H1 (cell line): Measurements from ENCODE around the gene SHANK2. TPM values are rescaled to one million over a fixed set of nuclear protein-coding genes. Genes with fewer than 3 reads are reported as not detected.

Experiments used
- CTCF ChIA-PET: fragments of 300-600 bp; sonication (Branson Sonifier 250); formaldehyde crosslinking; loops from one replicate; lab custom pipeline; 2021; ENCODE audit not compliant: partially characterized antibody; lab: Charles Lee
- POLR2A ChIA-PET: fragments of 300-600 bp; sonication (Branson Sonifier 250); formaldehyde crosslinking; loops from one replicate; lab custom pipeline; 2021; ENCODE audit warnings: inconsistent platforms; ENCODE audit not compliant: partially characterized antibody; lab: Charles Lee
- DNase-seq, 2 experiments: peaks; one replicate each; pipeline versions ENCODE4 v3.0.0 to v3.0.0-alpha.2; 2010 to 2022; ENCODE audit warnings: low spot score in 2 of 2, low read depth in 1 of 2, mixed read lengths in 1 of 2
- FAIRE-seq: peaks from 2 replicates; lab custom pipeline; 2011; peaks lifted over from hg19 to GRCh38; lab: Jason Lieb, UNC
- H2AFZ ChIP-seq: 2 replicates; pipeline ENCODE4 v1.8.1; 2012; ENCODE audit warnings: low read length, inconsistent platforms
- H2AK5ac ChIP-seq: 2 replicates; pipeline ENCODE4 v1.6.1; 2013; ENCODE audit warnings: low read depth, low read length
- H2BK120ac ChIP-seq: replicated peaks from 2 replicates; pipeline ENCODE3; 2013; ENCODE audit warnings: low read depth, low read length, inconsistent platforms
- H2BK12ac ChIP-seq: 2 replicates; pipeline ENCODE4 v1.6.1; 2013; ENCODE audit warnings: low read depth, low read length
- H2BK15ac ChIP-seq: 2 replicates; pipeline ENCODE4 v1.6.1; 2013; ENCODE audit warnings: low read length
- H2BK20ac ChIP-seq: 2 replicates; pipeline ENCODE4 v1.6.1; 2013; ENCODE audit warnings: low read length
- H2BK5ac ChIP-seq: 2 replicates; pipeline ENCODE4 v1.6.1; 2013; ENCODE audit warnings: low read depth, low read length
- H3K14ac ChIP-seq: 2 replicates; pipeline ENCODE4 v1.6.1; 2013; ENCODE audit warnings: inconsistent platforms; ENCODE audit not compliant: insufficient read length
- H3K18ac ChIP-seq: 2 replicates; pipeline ENCODE4 v1.6.1; 2013; ENCODE audit warnings: low read length; ENCODE audit errors: extremely low read depth
- H3K23ac ChIP-seq: 2 replicates; pipeline ENCODE4 v1.6.1; 2013; ENCODE audit warnings: inconsistent platforms; ENCODE audit not compliant: insufficient read length
- H3K23me2 ChIP-seq: 2 replicates; pipeline ENCODE4 v1.6.1; 2013; ENCODE audit warnings: low read depth, low read length
- H3K27ac ChIP-seq: 2 replicates; pipeline ENCODE4 v1.6.1; 2011; ENCODE audit warnings: low read depth, low read length, inconsistent platforms
- H3K27me3 ChIP-seq, 4 experiments: replicated peaks in 1 of 4; 1 replicate in 1 of 4; 2 replicates in 3 of 4; pipeline versions ENCODE4 v1.6.1 to v1.8.1; 2011 to 2013; ENCODE audit warnings: low read length in 3 of 4, mild to moderate bottlenecking in 3 of 4, inconsistent platforms in 2 of 4, mixed read lengths in 2 of 4, moderate library complexity in 1 of 4; ENCODE audit not compliant: control insufficient read depth in 3 of 4, insufficient read depth in 3 of 4; ENCODE audit errors: extremely low read depth in 1 of 4
- H3K36me3 ChIP-seq, 4 experiments: 2 replicates each; pipeline versions ENCODE4 v1.6.1 to v1.8.1; 2011 to 2013; ENCODE audit warnings: mild to moderate bottlenecking in 4 of 4, low read length in 3 of 4, moderate library complexity in 2 of 4, control low read depth in 1 of 4, inconsistent platforms in 1 of 4; ENCODE audit not compliant: insufficient read depth in 4 of 4, control insufficient read depth in 2 of 4
- H3K4ac ChIP-seq: replicated peaks from 2 replicates; pipeline ENCODE3; 2013; ENCODE audit warnings: low read length, low read depth, mixed read lengths, inconsistent platforms; ENCODE audit not compliant: insufficient read length
- H3K4me1 ChIP-seq, 4 experiments: replicated peaks in 1 of 4; 1 replicate in 1 of 4; 2 replicates in 3 of 4; pipeline versions ENCODE4 v1.6.1 to v1.8.1; 2011 to 2013; ENCODE audit warnings: low read length in 3 of 4, inconsistent platforms in 2 of 4, mixed read lengths in 1 of 4; ENCODE audit not compliant: insufficient read depth in 4 of 4, control insufficient read depth in 3 of 4
- H3K4me2 ChIP-seq, 2 experiments: 2 replicates each; pipeline versions ENCODE4 v1.6.1 to v1.8.1; 2011 to 2013; ENCODE audit warnings: low read depth in 2 of 2, low read length in 2 of 2, control low read depth in 1 of 2, inconsistent platforms in 1 of 2, mild to moderate bottlenecking in 1 of 2; ENCODE audit not compliant: insufficient read depth in 1 of 2
- H3K4me3 ChIP-seq, 4 experiments: fragments of 200-600, 300-600 bp in 1 of 4; sonication (generic), shearing (Covaris generic), sonication (Bioruptor Twin) in 1 of 4; 2 replicates each; pipeline versions ENCODE4 v1.5.1 to v1.8.1; 2011 to 2016; ENCODE audit warnings: low read length in 4 of 4, low read depth in 3 of 4, control low read depth in 2 of 4, inconsistent platforms in 2 of 4, mild to moderate bottlenecking in 2 of 4, mixed read lengths in 1 of 4, moderate library complexity in 1 of 4; ENCODE audit not compliant: insufficient read depth in 2 of 4; ENCODE audit errors: extremely low read depth in 1 of 4
- H3K56ac ChIP-seq: replicated peaks from 2 replicates; pipeline ENCODE3; 2013; ENCODE audit warnings: low read depth, mild to moderate bottlenecking, mixed read lengths, low read length, inconsistent platforms; ENCODE audit not compliant: insufficient read length
- H3K79me1 ChIP-seq: 2 replicates; pipeline ENCODE4 v1.6.1; 2013; ENCODE audit warnings: low read depth, low read length, control low read depth
- H3K79me2 ChIP-seq, 2 experiments: 2 replicates each; pipeline versions ENCODE4 v1.6.1 to v1.8.1; 2012 to 2013; ENCODE audit warnings: low read length in 2 of 2, mild to moderate bottlenecking in 2 of 2, inconsistent platforms in 1 of 2; ENCODE audit not compliant: insufficient read depth in 2 of 2, control insufficient read depth in 1 of 2
- H3K9ac ChIP-seq, 4 experiments: replicated peaks in 1 of 4; 1 replicate in 1 of 4; 2 replicates in 3 of 4; pipeline versions ENCODE4 v1.6.1 to v1.8.1; 2011 to 2013; ENCODE audit warnings: low read depth in 3 of 4, low read length in 3 of 4, control low read depth in 2 of 4, mild to moderate bottlenecking in 2 of 4, moderate library complexity in 2 of 4, inconsistent platforms in 1 of 4; ENCODE audit errors: extremely low read depth in 1 of 4
- H3K9me3 ChIP-seq, 2 experiments: 2 replicates each; pipeline versions ENCODE4 v1.6.1 to v1.8.1; 2012 to 2013; ENCODE audit warnings: mild to moderate bottlenecking in 2 of 2, moderate library complexity in 2 of 2, control low read depth in 1 of 2, inconsistent platforms in 1 of 2, low read depth in 1 of 2, low read length in 1 of 2, mixed read lengths in 1 of 2; ENCODE audit not compliant: insufficient read depth in 2 of 2
- H4K20me1 ChIP-seq, 2 experiments: replicated peaks in 1 of 2; 2 replicates each; pipeline versions ENCODE3 to v1.8.1; 2011 to 2013; ENCODE audit warnings: inconsistent platforms in 2 of 2, low read length in 2 of 2, mild to moderate bottlenecking in 1 of 2; ENCODE audit not compliant: insufficient read depth in 2 of 2, control insufficient read depth in 1 of 2
- H4K5ac ChIP-seq: 2 replicates; pipeline ENCODE4 v1.6.1; 2013; ENCODE audit warnings: low read length, low read depth, mixed read lengths, inconsistent platforms; ENCODE audit not compliant: insufficient read length
- H4K8ac ChIP-seq: 2 replicates; pipeline ENCODE4 v1.8.0; 2013; ENCODE audit warnings: mild to moderate bottlenecking, moderate library complexity, low read length, inconsistent platforms; ENCODE audit not compliant: insufficient read depth; ENCODE audit errors: extremely low read depth
- H4K91ac ChIP-seq: replicated peaks from 2 replicates; pipeline ENCODE3; 2013; ENCODE audit warnings: low read length, mixed read lengths, inconsistent platforms; ENCODE audit not compliant: insufficient read length
- ASH2L ChIP-seq: fragments of 200-600, 300-600 bp; sonication (generic); IDR thresholded peaks from one replicate; pipeline ENCODE4 v1.7.1; 2017; ENCODE audit warnings: low read length
- CBX5 ChIP-seq: fragments of 300-800, 300-1000 bp; sonication (generic); IDR thresholded peaks from 2 replicates; pipeline ENCODE4 v1.7.1; 2016; ENCODE audit warnings: antibody characterized with exemption, low read length, low read depth
- FOSL1 ChIP-seq: IDR thresholded peaks from 2 replicates; pipeline ENCODE4 v1.6.1; 2011; ENCODE audit warnings: mild to moderate bottlenecking, low read depth, low read length, moderate library complexity; ENCODE audit not compliant: insufficient read depth
- JUND ChIP-seq: IDR thresholded peaks from 2 replicates; pipeline ENCODE4 v1.6.1; 2011; ENCODE audit warnings: mild to moderate bottlenecking, improper control_type of control experiment, low read length
- RXRA ChIP-seq: IDR thresholded peaks from 2 replicates; pipeline ENCODE4 v1.6.1; 2011; ENCODE audit warnings: low read depth, mild to moderate bottlenecking, low read length, moderate library complexity; ENCODE audit not compliant: insufficient read depth
- SP2 ChIP-seq: IDR thresholded peaks from 2 replicates; pipeline ENCODE4 v1.6.1; 2012; ENCODE audit warnings: mild to moderate bottlenecking, low read length, inconsistent platforms
- SUZ12 ChIP-seq: fragments of 200-600 bp; sonication (generic); IDR thresholded peaks from 2 replicates; pipeline ENCODE4 v1.6.1; 2012; ENCODE audit warnings: mild to moderate bottlenecking, inconsistent platforms, low read length, moderate library complexity, mixed read lengths
- TEAD4 ChIP-seq: IDR thresholded peaks from 2 replicates; pipeline ENCODE4 v1.6.1; 2012; ENCODE audit warnings: low read depth, low read length, inconsistent platforms, mixed read lengths
- YY1 ChIP-seq: IDR thresholded peaks from 2 replicates; pipeline ENCODE4 v1.6.1; 2011; ENCODE audit warnings: low read depth, mild to moderate bottlenecking, low read length
- ZNF274 ChIP-seq: IDR thresholded peaks from 2 replicates; pipeline ENCODE4 v1.7.0; 2012; ENCODE audit warnings: low read length, borderline replicate concordance; ENCODE audit errors: extremely low read depth
- WGBS, 2 experiments: shearing (Covaris generic) in 1 of 2; methylation state at CpG; one replicate each; pipeline versions ENCODE4 v1.1.6 to v1.1.7; 2013 to 2015; ENCODE audit warnings: low lambda C conversion rate in 2 of 2, mixed read lengths in 2 of 2, inconsistent platforms in 1 of 2, low coverage in 1 of 2, missing lambda C conversion rate in 1 of 2; ENCODE audit not compliant: insufficient replicate concordance in 2 of 2, insufficient coverage in 1 of 2, insufficient read length in 1 of 2; ENCODE audit errors: extremely low coverage in 1 of 2, missing lambda C conversion rate in 1 of 2; 5-methylcytosine and 5-hydroxymethylcytosine counted together
- polyA plus RNA-seq, 7 experiments: library from polyadenylated mRNA; depleted of rRNA in 3 of 7; stranded (reverse) in 5 of 7; unstranded in 2 of 7; fragments of >200 nt in 5 of 7; fragments of 200-250 nt in 2 of 7; gene quantifications; 1 replicate in 5 of 7; 2 replicates in 1 of 7; 4 replicates in 1 of 7; pipeline versions ENCODE4 v1.2.1 to v1.2.3, GENCODE V29; 2011 to 2013; ENCODE audit warnings: missing spikeins in 2 of 7, mixed read lengths in 2 of 7
- total RNA-seq: library from RNA; stranded (reverse); fragmentation: NEBNext Ultra II Directional; extraction: Animal tissue kit (Norgen Biotek cat#: 25700); gene quantifications from 2 replicates; pipeline ENCODE4 v1.2.1, GENCODE V29; 2021
- TF ChIP-seq, protein P1 (sequence below): IDR thresholded peaks from 2 replicates; pipeline ENCODE4 v1.6.1; 2012; ENCODE audit warnings: low read length, inconsistent platforms
- TF ChIP-seq, protein P2 (sequence below): IDR thresholded peaks from 2 replicates; pipeline ENCODE4 v1.6.1; 2011; ENCODE audit warnings: low read depth, mild to moderate bottlenecking, low read length; ENCODE audit not compliant: insufficient read depth

The SHANK2 gene
- total and polyA plus RNA-seq, 2 of the 8 experiments (the other 6 are each of a cell fraction or from before 2014, with no cell fraction given), result 10.1 to 54.2 TPM

DNA sequence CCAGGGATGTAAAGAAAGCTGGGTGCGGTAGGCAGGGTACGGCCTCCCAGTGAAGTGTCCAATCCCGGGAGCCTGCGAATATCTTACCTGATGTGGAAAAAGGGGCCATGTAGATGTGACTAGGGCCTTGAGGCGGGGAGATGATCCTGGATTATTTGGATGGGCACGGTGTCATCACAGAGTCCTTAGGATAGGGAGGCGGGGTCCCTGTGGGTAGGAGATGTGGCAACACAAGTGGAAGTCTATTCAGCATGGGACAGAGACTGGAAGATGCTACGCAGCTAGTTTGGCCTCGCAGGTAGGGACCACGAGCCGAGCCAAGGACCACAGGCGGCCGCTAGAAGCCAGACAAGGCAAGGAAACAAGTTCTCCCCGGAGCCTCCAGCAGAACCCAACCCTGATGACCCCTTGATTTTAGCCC lies 46.4 kb upstream of the SHANK2 start:
- no peak overlapping the region for H3K4me3 ChIP-seq
- no peak overlapping the region for H3K56ac ChIP-seq
- no peak overlapping the region for H2AK5ac ChIP-seq
- H2BK12ac ChIP-seq, result no peak overlapping the region
- CTCF ChIA-PET, result interaction anchor here (0.6 to 1.1 kb wide), 2 partner anchors 64 to 178 kb away, joined by 3 to 4 read pairs; no protein-coding TSS in a partner anchor
- no peak overlapping the region; the same call in 1 of the 2 replicates for H4K8ac ChIP-seq
- no peak overlapping the region for H3K18ac ChIP-seq
- no peaks in the 10 kb centered on the region for H3K4me1 ChIP-seq
- no peak overlapping the region for H2BK15ac ChIP-seq
- DNase-seq, result peak in 1 of 2 experiments; percentile 20
- H3K4me2 ChIP-seq, result no peak overlapping the region
- no peaks in the 10 kb centered on the region for H3K79me1 ChIP-seq
- WGBS, 2 experiments, result 90% methylated on average over 14 of the region's 14 CpGs; no CpG with 5 or more reads in 1 of the 2 experiments
- POLR2A ChIA-PET, result no interaction called here
- no peaks in the 10 kb centered on the region for H3K27me3 ChIP-seq
- no peak for FAIRE-seq
- no peak overlapping the region for H3K14ac ChIP-seq
- H3K23ac ChIP-seq, result no peak overlapping the region
- no peak overlapping the region for H2BK120ac ChIP-seq
- H3K4ac ChIP-seq, result no peak overlapping the region
- no peak overlapping the region for H2AFZ ChIP-seq
- H3K23me2 ChIP-seq, result no peaks in the 10 kb centered on the region
- no peaks in the 10 kb centered on the region for H4K20me1 ChIP-seq
- no peak overlapping the region for H4K91ac ChIP-seq
- no peak overlapping the region for H3K27ac ChIP-seq
- no peaks in the 10 kb centered on the region for H3K79me2 ChIP-seq
- H2BK20ac ChIP-seq, result no peak overlapping the region
- H3K9me3 ChIP-seq, result peaks cover 0 to 2% of the 10 kb centered on the region in 2 experiments; a peak in 1 of 4 replicates
- no peak overlapping the region for H3K9ac ChIP-seq
- no peak overlapping the region for H4K5ac ChIP-seq
- H3K36me3 ChIP-seq, result no peaks in the 10 kb centered on the region
- H2BK5ac ChIP-seq, result no peak overlapping the region
- TF ChIP-seq ZNF274, result no peak
- no peak for TF ChIP-seq FOSL1
- TF ChIP-seq, protein P1, sequence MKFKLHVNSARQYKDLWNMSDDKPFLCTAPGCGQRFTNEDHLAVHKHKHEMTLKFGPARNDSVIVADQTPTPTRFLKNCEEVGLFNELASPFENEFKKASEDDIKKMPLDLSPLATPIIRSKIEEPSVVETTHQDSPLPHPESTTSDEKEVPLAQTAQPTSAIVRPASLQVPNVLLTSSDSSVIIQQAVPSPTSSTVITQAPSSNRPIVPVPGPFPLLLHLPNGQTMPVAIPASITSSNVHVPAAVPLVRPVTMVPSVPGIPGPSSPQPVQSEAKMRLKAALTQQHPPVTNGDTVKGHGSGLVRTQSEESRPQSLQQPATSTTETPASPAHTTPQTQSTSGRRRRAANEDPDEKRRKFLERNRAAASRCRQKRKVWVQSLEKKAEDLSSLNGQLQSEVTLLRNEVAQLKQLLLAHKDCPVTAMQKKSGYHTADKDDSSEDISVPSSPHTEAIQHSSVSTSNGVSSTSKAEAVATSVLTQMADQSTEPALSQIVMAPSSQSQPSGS, result no peak
- TF ChIP-seq, protein P2, sequence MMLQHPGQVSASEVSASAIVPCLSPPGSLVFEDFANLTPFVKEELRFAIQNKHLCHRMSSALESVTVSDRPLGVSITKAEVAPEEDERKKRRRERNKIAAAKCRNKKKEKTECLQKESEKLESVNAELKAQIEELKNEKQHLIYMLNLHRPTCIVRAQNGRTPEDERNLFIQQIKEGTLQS, result no peak
- TF ChIP-seq ASH2L, result no peak
- no peak for TF ChIP-seq CBX5
- no peak for TF ChIP-seq YY1
- no peak for TF ChIP-seq SP2
- no peak for TF ChIP-seq SUZ12
- no peak for TF ChIP-seq TEAD4
- TF ChIP-seq JUND, result no peak
- no peak for TF ChIP-seq RXRA
